CD14-positive monocyte (primary cell): ENCODE results near the gene OPN3. TPM values are rescaled to one million over a fixed set of nuclear protein-coding genes. Genes with fewer than 3 reads are reported as not detected.

Experiments used
- DNase-seq, 3 donors: peaks; one replicate each; pipeline ENCODE4 v3.0.0-alpha.2; 2011 to 2022
- H2AFZ ChIP-seq: 2 replicates; pipeline ENCODE4 v1.6.0; 2012; ENCODE audit warnings: mild to moderate bottlenecking, low read depth, low read length, inconsistent platforms; ENCODE audit not compliant: insufficient read depth, poor library complexity, severe bottlenecking
- H3K27ac ChIP-seq, 2 donors: 1 replicate in 1 of 2; 2 replicates in 1 of 2; pipeline ENCODE4 v1.5.1; 2012 to 2013; ENCODE audit warnings: low read length in 2 of 2, control low read depth in 1 of 2, inconsistent platforms in 1 of 2, low read depth in 1 of 2, mild to moderate bottlenecking in 1 of 2
- H3K27me3 ChIP-seq, 2 donors: one replicate each; pipeline versions ENCODE4 v1.6.0 to v1.6.1; 2011 to 2013; ENCODE audit warnings: low read length in 2 of 2; ENCODE audit not compliant: control insufficient read depth in 2 of 2, insufficient read depth in 2 of 2
- H3K36me3 ChIP-seq, 2 donors: replicated peaks in 1 of 2; 1 replicate in 1 of 2; 2 replicates in 1 of 2; pipeline versions ENCODE4 v1.5.1 to v1.6.1; 2012 to 2013; ENCODE audit warnings: low read length in 2 of 2, control low read depth in 1 of 2, inconsistent platforms in 1 of 2, mild to moderate bottlenecking in 1 of 2; ENCODE audit not compliant: insufficient read depth in 2 of 2, control insufficient read depth in 1 of 2
- H3K4me1 ChIP-seq, 2 donors: 1 replicate in 1 of 2; 2 replicates in 1 of 2; pipeline versions ENCODE4 v1.5.1 to v1.6.1; 2012 to 2013; ENCODE audit warnings: low read length in 2 of 2, control low read depth in 1 of 2, inconsistent platforms in 1 of 2, mild to moderate bottlenecking in 1 of 2, moderate library complexity in 1 of 2; ENCODE audit not compliant: insufficient read depth in 2 of 2, control insufficient read depth in 1 of 2
- H3K4me2 ChIP-seq: replicated peaks from 2 replicates; pipeline ENCODE3; 2012; ENCODE audit warnings: low read length, moderate library complexity, mild to moderate bottlenecking; ENCODE audit not compliant: poor library complexity, severe bottlenecking; ENCODE audit errors: extremely low read depth
- H3K4me3 ChIP-seq, 3 experiments: fragments of 200-600 bp in 1 of 3; sonication (generic) in 1 of 3; replicated peaks in 1 of 3; 1 replicate in 2 of 3; 2 replicates in 1 of 3; pipeline ENCODE4 v1.5.1; 2011 to 2013; ENCODE audit warnings: low read length in 3 of 3, mild to moderate bottlenecking in 3 of 3, control low read depth in 2 of 3, low read depth in 2 of 3, inconsistent platforms in 1 of 3, moderate library complexity in 1 of 3
- H3K79me2 ChIP-seq: 2 replicates; pipeline ENCODE4 v1.6.0; 2012; ENCODE audit warnings: mild to moderate bottlenecking, control low read depth, inconsistent platforms, low read length, moderate library complexity; ENCODE audit not compliant: insufficient read depth
- H3K9ac ChIP-seq: 2 replicates; pipeline ENCODE4 v1.6.0; 2017; ENCODE audit warnings: low read length, mild to moderate bottlenecking; ENCODE audit not compliant: insufficient read depth, poor library complexity, severe bottlenecking
- H3K9me3 ChIP-seq, 2 donors: replicated peaks in 1 of 2; 1 replicate in 1 of 2; 2 replicates in 1 of 2; pipeline versions ENCODE4 v1.5.1 to v1.6.1; 2012 to 2013; ENCODE audit warnings: low read length in 2 of 2, control low read depth in 1 of 2; ENCODE audit not compliant: control insufficient read depth in 1 of 2, insufficient read depth in 1 of 2
- H4K20me1 ChIP-seq: 2 replicates; pipeline ENCODE4 v1.6.0; 2012; ENCODE audit warnings: mild to moderate bottlenecking, low read length, control low read depth, moderate library complexity; ENCODE audit not compliant: insufficient read depth
- H3K27ac Mint-ChIP-seq, 7 donors: one replicate each; pipeline ENCODE4 v1.8.0; 2020; ENCODE audit warnings: mild to moderate bottlenecking in 7 of 7, mixed read lengths in 7 of 7, moderate library complexity in 6 of 7, inconsistent platforms in 2 of 7
- H3K27me3 Mint-ChIP-seq, 3 donors: one replicate each; pipeline ENCODE4 v1.8.0; 2021 to 2022; ENCODE audit warnings: low read depth in 3 of 3, mild to moderate bottlenecking in 3 of 3, mixed read lengths in 3 of 3, moderate library complexity in 3 of 3, inconsistent platforms in 1 of 3
- H3K36me3 Mint-ChIP-seq, 2 donors: one replicate each; pipeline ENCODE4 v1.8.0; 2020; ENCODE audit warnings: mixed read lengths in 2 of 2, inconsistent platforms in 1 of 2, mild to moderate bottlenecking in 1 of 2
- H3K4me1 Mint-ChIP-seq: one replicate; pipeline ENCODE4 v1.8.0; 2020; ENCODE audit warnings: mild to moderate bottlenecking, mixed read lengths
- H3K4me3 Mint-ChIP-seq, 2 donors: one replicate each; pipeline ENCODE4 v1.8.0; 2020; ENCODE audit warnings: mild to moderate bottlenecking in 2 of 2, mixed read lengths in 2 of 2, moderate library complexity in 1 of 2
- H3K9me3 Mint-ChIP-seq, 7 donors: one replicate each; pipeline ENCODE4 v1.8.0; 2020 to 2022; ENCODE audit warnings: mixed read lengths in 7 of 7, mild to moderate bottlenecking in 6 of 7, moderate library complexity in 6 of 7, inconsistent platforms in 2 of 7
- CTCF ChIP-seq: fragments of 200-600 bp; IDR thresholded peaks from one replicate; pipeline ENCODE4 v1.8.0; 2022; ENCODE audit warnings: antibody characterized with exemption, mild to moderate bottlenecking
- WGBS: methylation state at CpG from one replicate; pipeline ENCODE4 v1.1.5; 2013; ENCODE audit warnings: missing lambda C conversion rate; ENCODE audit not compliant: insufficient coverage; 5-methylcytosine and 5-hydroxymethylcytosine counted together
- intact Hi-C, 2 donors: fragments of 100-400 bp; cut with micrococcal nuclease; formaldehyde crosslinking; loops; one replicate each; pipeline versions ENCODE4 v1.15.0 to v1.15.1; 2023
- polyA plus RNA-seq, 3 donors: library from polyadenylated mRNA; depleted of rRNA in 1 of 3; unstranded in 2 of 3; stranded (reverse) in 1 of 3; fragments of 300-500 nt in 2 of 3; fragments of >200 nt in 1 of 3; fragmentation: Illumina TruSeq in 2 of 3; gene quantifications; 1 replicate in 2 of 3; 2 replicates in 1 of 3; pipeline ENCODE4 v1.2.3, GENCODE V29; 2012 to 2021

OPN3 gene
- polyA plus RNA-seq, 3 donors, result 14.5 to 56.1 (median 55.2) TPM

- Histone ChIP-seq H3K27me3 (no peaks in the 10 kb centered on the region), H3K4me1 (no peaks in the 10 kb centered on the region), H3K9me3 (peaks cover 4 to 28% of the 10 kb centered on the region in 2 donors), H4K20me1 (no peaks in the 10 kb centered on the region), H3K4me3 (no peak overlapping the region), H3K4me2 (no peak overlapping the region), H3K27ac (no peak overlapping the region), H3K79me2 (no peaks in the 10 kb centered on the region), H3K36me3 (peaks cover 55 to 96% of the 10 kb centered on the region in 2 donors), H2AFZ (no peak overlapping the region), H3K9ac (no peak overlapping the region)
- Mint-ChIP-seq H3K27me3 (no peaks in the 10 kb centered on the region), H3K9me3 (peaks cover 17 to 32% (median 25%) of the 10 kb centered on the region in 7 donors), H3K27ac (peak overlapping the region in 2 of 7 donors; percentile 7 to 22), H3K36me3 (peaks cover 90 to 91% of the 10 kb centered on the region in 2 donors), H3K4me3 (no peak overlapping the region), H3K4me1 (no peaks in the 10 kb centered on the region)
- no peak for DNase-seq
- 89% methylated on average over 4 of the region's 4 CpGs for WGBS
- intact Hi-C loops, result no loop called here
- no peak for TF ChIP-seq CTCF
Observed at GRCh38 chr1:241579434-241579833, 60.7 kb downstream of the OPN3 start.

- H3K27ac ChIP-seq, result no peak overlapping the region
- no peaks in the 10 kb centered on the region for H4K20me1 ChIP-seq
- H3K4me3 Mint-ChIP-seq, result no peak overlapping the region
- H2AFZ ChIP-seq, result no peak overlapping the region
- H3K4me2 ChIP-seq, result no peak overlapping the region
- intact Hi-C loops, result no loop called here
- no peak overlapping the region for H3K4me3 ChIP-seq
- peaks cover 36 to 78% of the 10 kb centered on the region in 2 donors for H3K36me3 ChIP-seq
- H3K9me3 ChIP-seq, result peaks cover 7 to 28% of the 10 kb centered on the region in 2 donors
- H3K27ac Mint-ChIP-seq, result no peak overlapping the region
- H3K4me1 ChIP-seq, result no peaks in the 10 kb centered on the region
- no peaks in the 10 kb centered on the region for H3K79me2 ChIP-seq
- no peak overlapping the region for H3K9ac ChIP-seq
- no peak for TF ChIP-seq CTCF
- no peaks in the 10 kb centered on the region for H3K27me3 Mint-ChIP-seq
- H3K4me1 Mint-ChIP-seq, result no peaks in the 10 kb centered on the region
- no peak for DNase-seq
- no peaks in the 10 kb centered on the region for H3K27me3 ChIP-seq
- peaks cover 18 to 31% (median 27%) of the 10 kb centered on the region in 7 donors for H3K9me3 Mint-ChIP-seq
- H3K36me3 Mint-ChIP-seq, result peaks cover 77 to 80% of the 10 kb centered on the region in 2 donors
Observed at GRCh38 chr1:241574154-241574553, 66.0 kb downstream of the OPN3 start.
